Measurements from ENCODE around the gene IER3IP1. TPM values are rescaled to one million over a fixed set of nuclear protein-coding genes. Genes with fewer than 3 reads are reported as not detected.

Gene IER3IP1
- total RNA-seq, 1 donor = 24.8 TPM

DNA sequence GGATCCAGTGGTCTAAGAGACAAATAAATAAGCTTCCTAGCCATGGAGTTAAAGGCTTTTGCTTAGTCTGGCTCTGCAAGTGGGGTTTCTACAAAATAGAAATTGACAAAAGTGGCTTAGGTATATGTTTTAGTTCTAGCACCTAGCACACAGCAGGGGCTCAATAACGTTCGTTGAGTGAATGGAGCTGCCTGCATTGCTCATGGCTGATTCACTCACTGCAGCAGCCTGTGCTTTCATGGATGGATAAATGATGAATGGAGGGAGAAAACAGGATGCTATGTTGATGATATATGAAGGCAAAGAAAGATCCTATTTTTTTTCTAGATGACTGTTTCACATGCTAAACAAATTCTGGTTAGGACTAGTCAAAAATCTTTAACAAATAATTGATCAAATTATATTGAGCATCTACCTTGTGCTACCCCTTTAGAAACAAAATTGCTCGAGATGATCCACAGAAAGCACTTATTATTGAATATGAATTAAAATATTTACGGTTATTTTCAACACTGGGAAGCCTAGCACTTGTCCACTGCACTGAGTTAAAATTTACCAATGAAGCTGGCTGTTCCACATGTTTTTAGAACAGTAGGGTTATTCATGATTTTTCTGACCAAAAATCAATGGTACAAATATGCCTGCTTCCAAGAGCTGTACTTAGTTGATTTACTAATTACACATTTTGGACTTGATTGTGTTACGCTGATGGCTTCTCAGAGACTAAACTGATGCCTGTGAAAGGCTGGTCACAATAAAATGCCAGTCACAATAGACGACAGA lies 65.5 kb downstream of the IER3IP1 start:
- TF ChIP-seq, protein P1, sequence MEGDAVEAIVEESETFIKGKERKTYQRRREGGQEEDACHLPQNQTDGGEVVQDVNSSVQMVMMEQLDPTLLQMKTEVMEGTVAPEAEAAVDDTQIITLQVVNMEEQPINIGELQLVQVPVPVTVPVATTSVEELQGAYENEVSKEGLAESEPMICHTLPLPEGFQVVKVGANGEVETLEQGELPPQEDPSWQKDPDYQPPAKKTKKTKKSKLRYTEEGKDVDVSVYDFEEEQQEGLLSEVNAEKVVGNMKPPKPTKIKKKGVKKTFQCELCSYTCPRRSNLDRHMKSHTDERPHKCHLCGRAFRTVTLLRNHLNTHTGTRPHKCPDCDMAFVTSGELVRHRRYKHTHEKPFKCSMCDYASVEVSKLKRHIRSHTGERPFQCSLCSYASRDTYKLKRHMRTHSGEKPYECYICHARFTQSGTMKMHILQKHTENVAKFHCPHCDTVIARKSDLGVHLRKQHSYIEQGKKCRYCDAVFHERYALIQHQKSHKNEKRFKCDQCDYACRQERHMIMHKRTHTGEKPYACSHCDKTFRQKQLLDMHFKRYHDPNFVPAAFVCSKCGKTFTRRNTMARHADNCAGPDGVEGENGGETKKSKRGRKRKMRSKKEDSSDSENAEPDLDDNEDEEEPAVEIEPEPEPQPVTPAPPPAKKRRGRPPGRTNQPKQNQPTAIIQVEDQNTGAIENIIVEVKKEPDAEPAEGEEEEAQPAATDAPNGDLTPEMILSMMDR (IDR thresholded peaks at IDR 0.05; ENCODE audit: insufficient read depth, low read length) = no peak
- no peak for DNase-seq (ENCODE audit: low read depth)
- no peak overlapping the region for H3K4me3 ChIP-seq (ENCODE audit: low read depth, low read length)

DNA sequence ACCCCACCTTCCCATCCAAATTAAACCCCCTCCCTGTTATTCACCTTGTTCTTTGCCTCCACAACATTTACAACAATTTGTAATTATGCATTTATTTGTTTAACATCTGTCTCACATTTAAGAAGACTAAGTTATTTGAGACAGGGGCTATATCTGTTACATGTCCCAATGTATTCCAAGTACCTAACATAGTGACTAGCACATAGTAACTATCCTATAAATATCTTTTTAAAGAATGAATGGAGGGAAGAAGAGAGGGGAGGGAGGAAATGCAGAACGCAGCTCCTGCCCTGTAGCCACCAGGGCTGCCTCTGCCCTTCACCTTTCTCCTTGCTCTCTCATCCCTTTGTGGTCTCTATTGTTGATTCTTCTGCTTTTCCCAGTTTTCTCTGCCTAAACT lies 66.4 kb downstream of the IER3IP1 start:
- TF ChIP-seq, protein P1 (IDR thresholded peaks at IDR 0.05; ENCODE audit: insufficient read depth, low read length) = no peak
- DNase-seq (ENCODE audit: low read depth) = no peak

DNA sequence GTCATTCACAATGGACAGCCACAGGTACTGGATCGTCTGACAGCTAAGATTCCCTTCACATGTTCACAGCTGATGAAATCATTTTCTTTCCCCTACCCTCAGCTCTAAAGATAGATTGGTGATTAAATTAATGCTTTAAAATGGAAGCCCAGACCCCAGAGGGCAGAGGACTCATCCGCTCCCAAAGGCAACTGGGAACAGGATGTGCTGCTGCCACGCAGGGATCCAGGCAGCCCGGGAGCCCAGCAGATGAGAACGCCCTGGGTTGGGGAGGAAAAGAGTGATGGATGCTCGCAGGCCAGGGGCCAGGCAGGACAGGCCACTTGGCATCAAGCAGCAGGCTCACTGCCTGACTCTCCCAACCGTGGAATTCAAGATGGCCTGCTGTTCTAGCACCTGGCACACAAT lies 67.2 kb downstream of the IER3IP1 start:
- TF ChIP-seq, protein P1 (IDR thresholded peaks at IDR 0.05; ENCODE audit: insufficient read depth, low read length) = no peak
- no peak overlapping the region for H3K4me3 ChIP-seq (ENCODE audit: low read depth, low read length)
- no peak for DNase-seq (ENCODE audit: low read depth)

More for the DNA sequence above, 66.4 kb downstream of the IER3IP1 start:
- no peak overlapping the region for H3K4me3 ChIP-seq (ENCODE audit: low read depth, low read length)

DNA sequence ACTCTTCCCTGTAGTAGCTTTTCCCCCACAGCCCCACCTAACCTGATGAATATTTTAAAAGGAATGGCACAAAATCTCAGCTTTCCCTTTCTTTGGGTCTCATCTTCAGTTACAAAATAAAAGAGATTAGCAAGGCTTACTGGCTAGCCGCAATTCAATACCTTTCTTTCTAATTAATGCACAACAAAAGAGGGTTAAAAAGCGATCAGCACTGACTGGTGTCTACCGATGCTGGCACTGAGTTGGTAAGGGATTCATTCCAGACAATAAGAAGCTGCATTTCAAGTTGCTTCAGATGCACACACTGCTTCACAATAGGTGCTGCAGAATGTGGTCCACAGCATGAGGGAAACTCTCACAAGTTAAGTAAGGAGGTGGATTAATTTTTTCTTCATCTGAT lies 67.8 kb downstream of the IER3IP1 start:
- no peak for DNase-seq (ENCODE audit: low read depth)
- H3K4me3 ChIP-seq (ENCODE audit: low read depth, low read length) = no peak overlapping the region
- TF ChIP-seq, protein P1 (IDR thresholded peaks at IDR 0.05; ENCODE audit: insufficient read depth, low read length) = no peak

Small RNA genes within 50 kb of the gene (small RNA-seq; reads per million reads assigned to genes)
- gene AC012254.4 = not detected

Other genes with a start within 250 kb of the IER3IP1 start
- not detected in 2 replicates for gene ELOA2, start 140.7 kb downstream of the IER3IP1 start, total RNA-seq (ENCODE audit: low replicate concordance)
- 24.3 and 49.7 TPM in 2 replicates for gene HDHD2, start 25.9 kb downstream of the IER3IP1 start, total RNA-seq (ENCODE audit: low replicate concordance)
- gene SKOR2, start 75.3 kb upstream of the IER3IP1 start, total RNA-seq (ENCODE audit: low replicate concordance) = not detected in 2 replicates